H1 (cell line): ENCODE measurements around the gene TSFM. TPM values are rescaled to one million over a fixed set of nuclear protein-coding genes. Genes with fewer than 3 reads are reported as not detected.

Experiments
- BCL11A ChIP-seq, 2 experiments: IDR thresholded peaks; one replicate each; pipeline ENCODE4 v1.6.1; 2011; ENCODE audit warnings: low read depth in 2 of 2, low read length in 2 of 2, mild to moderate bottlenecking in 2 of 2
- BRCA1 ChIP-seq: IDR thresholded peaks from 2 replicates; pipeline ENCODE4 v1.6.1; 2012; ENCODE audit warnings: low read depth, low read length, improper control_type of control experiment
- KDM5A ChIP-seq: fragments of 200-600 bp; IDR thresholded peaks from 2 replicates; pipeline ENCODE4 v1.7.1; 2012; ENCODE audit warnings: mild to moderate bottlenecking, low read length, inconsistent platforms, mixed read lengths
- POLR2AphosphoS5 ChIP-seq: IDR thresholded peaks from 2 replicates; pipeline ENCODE4 v1.6.1; 2011; ENCODE audit warnings: low read depth, low read length
- SP2 ChIP-seq: IDR thresholded peaks from 2 replicates; pipeline ENCODE4 v1.6.1; 2012; ENCODE audit warnings: mild to moderate bottlenecking, low read length, inconsistent platforms
- SRF ChIP-seq: IDR thresholded peaks from 2 replicates; pipeline ENCODE4 v1.6.1; 2011; ENCODE audit warnings: mild to moderate bottlenecking, low read depth, low read length, moderate library complexity
- polyA plus RNA-seq, 7 experiments: library from polyadenylated mRNA; depleted of rRNA in 3 of 7; stranded (reverse) in 5 of 7; unstranded in 2 of 7; fragments of >200 nt in 5 of 7; fragments of 200-250 nt in 2 of 7; gene quantifications; 1 replicate in 5 of 7; 2 replicates in 1 of 7; 4 replicates in 1 of 7; pipeline versions ENCODE4 v1.2.1 to v1.2.3, GENCODE V29; 2011 to 2013; ENCODE audit warnings: missing spikeins in 2 of 7, mixed read lengths in 2 of 7
- total RNA-seq: library from RNA; stranded (reverse); fragmentation: NEBNext Ultra II Directional; extraction: Animal tissue kit (Norgen Biotek cat#: 25700); gene quantifications from 2 replicates; pipeline ENCODE4 v1.2.1, GENCODE V29; 2021

TSFM gene
- total and polyA plus RNA-seq, 2 of the 8 experiments (the other 6 are each of a cell fraction or from before 2014, with no cell fraction given): 17.4 to 49.8 TPM

- TF ChIP-seq BRCA1: no peak
- 0 out of 2 replicates have a peak, but pooled peaks have one; percentile 9 for TF ChIP-seq KDM5A
- no peak; the same call in 1 of the 2 replicates for TF ChIP-seq SP2
- no peak for TF ChIP-seq SRF
- no peak for TF ChIP-seq BCL11A (IDR thresholded peaks at IDR 0.05; ENCODE audit: low read depth in 2 of 2, low read length in 2 of 2)
- TF ChIP-seq POLR2AphosphoS5: peak; percentile 80
Observed at GRCh38 chr12:57744777-57745484, 37.7 kb upstream of the TSFM start, which contains the start of gene TSPAN31 (continued).
